PC-3 (cell line): Measurements from ENCODE around the gene DYSF. TPM values are rescaled to one million over a fixed set of nuclear protein-coding genes. Genes with fewer than 3 reads are reported as not detected.

Source experiments
- ATAC-seq: fragments of 200-7000 bp; cut with Tn5 transposase; 2 replicates; pipeline ENCODE4 v1.9.1; 2020; ENCODE audit warnings: mild to moderate bottlenecking, moderate library complexity
- BruUV-seq: library from RNA; stranded (reverse); fragments of 400-500 nt; replicated peaks from 2 replicates; lab custom pipeline; 2021; lab: Mats Ljungman, UMichigan
- CTCF ChIA-PET: fragments of 300-600 bp; sonication (Branson Sonifier 250); formaldehyde crosslinking; loops from one replicate; lab custom pipeline; 2022; ENCODE audit warnings: antibody characterized with exemption; lab: Charles Lee
- POLR2A ChIA-PET: fragments of 300-600 bp; sonication (Branson Sonifier 250); formaldehyde crosslinking; loops from one replicate; lab custom pipeline; 2022; ENCODE audit warnings: antibody characterized with exemption; ENCODE audit not compliant: unreplicated experiment; lab: Charles Lee
- DNase-seq: peaks from one replicate; pipeline ENCODE4 v3.0.0-alpha.2; 2015
- H2AFZ ChIP-seq: fragments of 300-600 bp; sonication (generic); 2 replicates; pipeline ENCODE4 v1.6.0; 2016; ENCODE audit warnings: antibody characterized with exemption, low read length
- H3F3A ChIP-seq: fragments of 300-600 bp; sonication (generic); one replicate; pipeline ENCODE4 v1.6.0; 2017; ENCODE audit warnings: antibody characterized with exemption, low read length, control low read depth, mild to moderate bottlenecking; ENCODE audit not compliant: unreplicated experiment
- H3K27ac ChIP-seq: fragments of 300-600 bp; sonication (generic); 2 replicates; pipeline ENCODE4 v1.5.1; 2016; ENCODE audit warnings: mild to moderate bottlenecking, low read length
- H3K27me3 ChIP-seq: fragments of 300-600 bp; sonication (generic); 2 replicates; pipeline ENCODE4 v1.6.1; 2016; ENCODE audit warnings: low read length, mixed read lengths
- H3K36me3 ChIP-seq: fragments of 300-600 bp; sonication (generic); 2 replicates; pipeline ENCODE4 v1.6.1; 2016; ENCODE audit warnings: low read depth, mixed run types, low read length, mixed read lengths
- H3K4me1 ChIP-seq: fragments of 300-600 bp; sonication (generic); 2 replicates; pipeline ENCODE4 v1.5.1; 2016; ENCODE audit warnings: low read length; ENCODE audit not compliant: insufficient read depth
- H3K4me2 ChIP-seq: fragments of 300-600 bp; sonication (generic); 2 replicates; pipeline ENCODE4 v1.6.0; 2016; ENCODE audit warnings: low read length
- H3K4me3 ChIP-seq: fragments of 300-600 bp; sonication (generic); 2 replicates; pipeline ENCODE4 v1.5.1; 2016; ENCODE audit warnings: mild to moderate bottlenecking, low read length, mixed read lengths
- H3K79me2 ChIP-seq: fragments of 300-600 bp; sonication (generic); 2 replicates; pipeline ENCODE4 v1.6.1; 2017; ENCODE audit warnings: low read length, mixed read lengths
- H3K9ac ChIP-seq: fragments of 300-600 bp; sonication (generic); 2 replicates; pipeline ENCODE4 v1.6.0; 2016; ENCODE audit warnings: mild to moderate bottlenecking, low read length
- H3K9me2 ChIP-seq: fragments of 300-600 bp; sonication (generic); replicated peaks from 2 replicates; pipeline ENCODE4 v1.6.1; 2016; ENCODE audit warnings: mixed run types, low read length, mixed read lengths
- H3K9me3 ChIP-seq: fragments of 300-600 bp; sonication (generic); 2 replicates; pipeline ENCODE4 v1.6.1; 2016; ENCODE audit warnings: low read length, mixed read lengths
- H4K20me1 ChIP-seq: fragments of 300-600 bp; sonication (generic); 2 replicates; pipeline ENCODE4 v1.6.1; 2016; ENCODE audit warnings: low read length, mixed read lengths
- CTCF ChIP-seq: fragments of 300-600 bp; sonication (generic); conservative IDR thresholded peaks from 2 replicates; pipeline ENCODE4 v1.5.1; 2017; ENCODE audit warnings: antibody characterized with exemption, low read depth, mild to moderate bottlenecking, low read length
- EZH2 ChIP-seq: fragments of 300-600 bp; sonication (generic); IDR thresholded peaks from one replicate; pipeline ENCODE4 v1.6.1; 2017; ENCODE audit warnings: antibody characterized with exemption, mild to moderate bottlenecking, low read length; ENCODE audit not compliant: unreplicated experiment
- EZH2phosphoT487 ChIP-seq: fragments of 300-600 bp; sonication (generic); IDR thresholded peaks from 2 replicates; pipeline ENCODE4 v1.6.1; 2018; ENCODE audit warnings: mild to moderate bottlenecking, antibody characterized with exemption, low read length, borderline replicate concordance
- intact Hi-C: fragments of 100-400 bp; cut with micrococcal nuclease; formaldehyde crosslinking; loops from 2 replicates; pipeline ENCODE4 v1.9.0; 2023
- total RNA-seq: library from RNA; depleted of rRNA; stranded (reverse); fragments of >200 nt; gene quantifications from 2 replicates; pipeline ENCODE4 v1.2.3, GENCODE V29; 2014

DYSF gene
- total RNA-seq, 1 experiment from 2014 or later = 13.0 TPM

- intact Hi-C loops = no loop called here
- no peak overlapping the region for H2AFZ ChIP-seq
- H3K4me3 ChIP-seq = no peak overlapping the region
- no peaks in the 10 kb centered on the region for H3K27me3 ChIP-seq
- H3K79me2 ChIP-seq = no peaks in the 10 kb centered on the region
- POLR2A ChIA-PET = no interaction called here
- DNase-seq (no peak), ATAC-seq (no peak)
- CTCF ChIA-PET = no interaction called here
- no peak overlapping the region for H3K9ac ChIP-seq
- no TSS peak for BruUV-seq
- H3K36me3 ChIP-seq = peaks cover 10% of the 10 kb centered on the region
- H4K20me1 ChIP-seq = no peaks in the 10 kb centered on the region
- TF ChIP-seq CTCF = no peak
- no peak for TF ChIP-seq EZH2
- TF ChIP-seq EZH2phosphoT487 = no peak
- H3K9me3 ChIP-seq = no peaks in the 10 kb centered on the region
- H3K4me1 ChIP-seq = no peaks in the 10 kb centered on the region
- H3K4me2 ChIP-seq = no peak overlapping the region
- H3K9me2 ChIP-seq = no peaks in the 10 kb centered on the region
- no peaks in the 10 kb centered on the region for H3F3A ChIP-seq
- no peak overlapping the region for H3K27ac ChIP-seq
Observed at GRCh38 chr2:71575966-71576365, 122.6 kb downstream of the DYSF start.

- TF ChIP-seq EZH2 (no peak), EZH2phosphoT487 (no peak), CTCF (no peak)
- Histone ChIP-seq H3K36me3 (peaks cover 4% of the 10 kb centered on the region), H4K20me1 (no peaks in the 10 kb centered on the region), H2AFZ (no peak overlapping the region), H3K9me2 (no peaks in the 10 kb centered on the region), H3K27ac (no peak overlapping the region), H3K4me2 (no peak overlapping the region), H3K4me1 (no peaks in the 10 kb centered on the region), H3K4me3 (no peak overlapping the region), H3K9ac (no peak overlapping the region), H3K9me3 (no peaks in the 10 kb centered on the region), H3K27me3 (no peaks in the 10 kb centered on the region), H3F3A (no peaks in the 10 kb centered on the region), H3K79me2 (no peaks in the 10 kb centered on the region)
- intact Hi-C loops = no loop called here
- ChIA-PET CTCF (no interaction called here), POLR2A (no interaction called here)
- no peak for DNase-seq
- ATAC-seq = no peak
- BruUV-seq = no TSS peak
Observed at GRCh38 chr2:71576541-71576940, 123.2 kb downstream of the DYSF start.

GRCh38 chr2:71577209-71577608, 123.8 kb downstream of the DYSF start:
- H3K9ac ChIP-seq = no peak overlapping the region
- no TSS peak for BruUV-seq
- H3K27ac ChIP-seq = no peak overlapping the region
- ChIA-PET POLR2A (no interaction called here), CTCF (no interaction called here)
- H3K27me3 ChIP-seq = no peaks in the 10 kb centered on the region
- H4K20me1 ChIP-seq = no peaks in the 10 kb centered on the region
- DNase-seq (no peak), ATAC-seq (no peak)
- no peaks in the 10 kb centered on the region; the same call in 1 of the 2 replicates for H3K36me3 ChIP-seq
- no peaks in the 10 kb centered on the region for H3K4me1 ChIP-seq
- H3K79me2 ChIP-seq = no peaks in the 10 kb centered on the region
- no peak overlapping the region for H2AFZ ChIP-seq
- no peak overlapping the region for H3K4me2 ChIP-seq
- no peak overlapping the region for H3K4me3 ChIP-seq
- H3K9me3 ChIP-seq = no peaks in the 10 kb centered on the region
- TF ChIP-seq EZH2 = no peak
- no peak for TF ChIP-seq CTCF
- no peak for TF ChIP-seq EZH2phosphoT487
- no peaks in the 10 kb centered on the region for H3F3A ChIP-seq
- intact Hi-C loops = no loop called here
- no peaks in the 10 kb centered on the region for H3K9me2 ChIP-seq
